Stimulated activated CD8-positive, alpha-beta memory T cell treated with anti-CD3 and anti-CD28 coated beads, Interleukin-4, amount 100 ng/mL, for 48 hours (primary cell): ENCODE data around the gene SSBP1.
"Not testable (repeated sequence)": the region's sequence is repeated elsewhere in the genome, so short reads cannot be mapped to it uniquely, and the experiment has no call there.

Experiments used
- DNase-seq: peaks from one replicate; pipeline ENCODE4 v3.0.0-alpha.2; 2020

The SSBP1 gene, protein sequence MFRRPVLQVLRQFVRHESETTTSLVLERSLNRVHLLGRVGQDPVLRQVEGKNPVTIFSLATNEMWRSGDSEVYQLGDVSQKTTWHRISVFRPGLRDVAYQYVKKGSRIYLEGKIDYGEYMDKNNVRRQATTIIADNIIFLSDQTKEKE

DNA sequence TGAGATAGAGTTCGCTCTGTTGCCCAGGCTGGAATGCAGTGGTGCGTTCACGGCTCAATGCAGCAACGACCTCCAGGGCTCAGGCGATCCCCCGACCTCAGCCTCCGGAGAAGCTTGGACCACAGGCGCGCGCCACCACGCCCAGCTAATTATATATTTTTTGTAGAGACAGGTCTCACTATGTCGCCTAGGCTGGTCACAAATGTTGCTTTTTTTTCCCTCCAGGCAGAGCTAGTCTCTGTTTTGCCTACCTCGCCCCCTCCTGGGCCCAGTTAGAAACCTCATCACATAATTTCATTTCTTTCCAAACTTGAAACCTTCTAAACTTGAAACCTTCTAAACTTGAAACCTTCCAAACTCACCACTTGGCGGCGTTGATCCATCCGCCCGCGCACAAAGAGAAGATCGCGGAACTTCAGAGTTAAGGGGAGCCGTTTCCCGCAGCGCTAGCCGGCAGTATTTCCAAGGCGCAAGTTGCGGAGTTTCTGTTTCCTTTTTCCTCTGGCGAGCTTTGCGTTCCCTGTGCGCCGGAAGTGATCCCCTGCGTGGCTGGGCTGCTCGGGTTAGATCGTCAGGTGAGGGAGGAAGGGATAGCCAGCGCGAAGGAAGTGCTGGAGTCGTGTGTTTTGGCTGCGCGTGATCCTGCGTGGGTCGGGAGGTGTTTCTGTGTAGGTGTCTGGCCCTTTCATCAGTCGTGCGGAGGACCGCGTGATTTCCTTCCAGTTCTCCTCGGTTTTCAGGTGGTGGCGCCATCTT is at the start of gene SSBP1:
Gene SSBP1, plus strand, starts transcription at position 523 of the 756 bp plus-strand sequence. CDS start 809 bp downstream, outside the sequence.
- peak; percentile 91 for DNase-seq

DNA sequence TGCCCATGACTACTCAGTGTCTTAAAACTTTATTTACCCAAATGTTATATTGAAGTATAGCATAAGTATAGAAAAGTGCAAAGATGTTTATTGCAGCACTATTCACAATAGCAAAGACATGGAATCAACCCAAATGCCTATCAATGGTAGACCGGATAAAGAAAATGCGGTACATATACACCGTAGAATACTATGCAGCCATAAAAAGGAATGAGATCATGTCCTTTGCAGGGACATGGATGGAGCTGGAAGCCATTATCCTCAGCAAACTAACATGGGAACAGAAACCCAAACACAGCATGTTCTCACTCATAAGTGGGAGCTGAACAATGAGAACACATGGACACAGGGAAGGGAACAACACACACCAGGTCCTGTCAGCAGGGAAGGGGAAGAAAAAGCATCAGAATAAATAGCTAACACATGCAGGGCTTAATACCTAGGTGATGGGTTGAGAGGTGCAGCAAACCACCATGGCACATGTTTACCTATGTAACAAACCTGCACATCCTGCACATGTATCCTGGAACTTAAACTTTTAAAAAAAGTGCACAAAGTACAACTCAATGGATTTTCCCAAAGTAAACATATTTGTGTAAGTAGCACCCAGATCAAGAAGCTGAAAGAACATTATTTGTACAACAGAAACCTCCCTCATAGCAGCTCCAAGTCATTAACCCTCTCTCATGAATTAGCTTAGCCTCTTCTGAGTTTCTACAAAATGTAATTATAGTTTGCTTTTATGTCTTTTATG is 48.9 kb upstream of the SSBP1 start:
- not testable (repeated sequence) for DNase-seq

DNA sequence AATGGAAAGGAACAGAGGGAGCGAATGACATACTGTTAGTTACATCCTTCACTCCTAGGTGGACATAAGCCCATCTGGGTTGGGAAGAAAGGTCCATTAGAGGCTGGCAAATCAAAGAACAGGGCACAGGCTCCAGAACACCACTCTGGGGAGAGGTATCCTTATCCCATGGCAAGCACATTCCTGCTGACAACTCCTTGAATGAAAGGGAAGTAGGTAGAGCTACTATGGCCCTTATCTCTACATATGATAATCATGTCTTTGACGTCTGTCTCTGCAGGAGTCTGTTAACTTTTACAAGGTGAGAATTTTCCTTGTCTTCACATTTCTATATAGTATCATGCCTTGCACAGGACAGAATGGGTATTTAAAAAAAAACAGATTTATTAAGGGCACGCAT is 46.6 kb upstream of the SSBP1 start:
- DNase-seq = no peak

GRCh38 chr7:141691961-141692360 is 46.2 kb upstream of the SSBP1 start:
- DNase-seq = no peak

DNA sequence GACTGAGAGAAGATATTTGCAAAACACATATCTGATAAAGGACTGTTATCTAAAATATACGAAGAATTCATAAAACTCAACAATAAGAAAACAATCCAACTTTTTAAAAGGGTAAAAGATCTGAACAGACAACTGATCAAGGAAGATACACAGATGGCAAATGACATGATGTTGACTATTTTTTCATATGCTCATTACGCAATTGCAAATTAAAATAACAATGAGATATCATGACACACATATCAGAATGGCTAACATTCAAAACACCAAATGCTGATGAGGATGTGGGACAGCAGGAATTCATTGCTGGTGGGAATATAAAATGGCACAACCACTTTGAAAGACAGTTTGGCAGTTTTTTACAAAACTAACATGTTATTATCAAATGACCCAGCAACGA is 45.1 kb upstream of the SSBP1 start:
- no peak for DNase-seq

DNA sequence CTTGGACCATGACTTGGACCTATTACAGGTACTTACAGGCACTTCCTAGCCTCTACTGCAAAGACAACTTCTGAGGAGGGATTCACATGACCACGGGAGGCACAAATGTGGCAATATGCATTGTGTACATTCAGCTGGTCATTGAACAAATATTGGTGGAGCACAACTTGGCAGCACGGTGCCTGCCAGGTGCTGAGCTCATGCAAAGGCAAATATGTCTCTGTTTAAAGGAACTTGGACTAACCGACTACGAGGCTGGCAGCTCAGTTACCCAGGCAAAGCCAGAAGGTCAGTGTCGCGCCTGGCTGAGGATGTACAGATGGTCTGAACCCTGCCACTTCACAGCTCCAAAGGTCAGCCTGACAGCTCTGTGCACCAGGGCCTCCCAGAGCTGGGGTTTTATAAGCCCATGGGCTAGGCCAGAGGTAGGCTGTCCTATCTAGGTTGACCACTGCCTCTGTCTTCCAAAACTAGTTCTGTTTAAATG is 42.3 kb upstream of the SSBP1 start:
- no peak for DNase-seq

GRCh38 chr7:141696348-141696747 is 41.8 kb upstream of the SSBP1 start:
- DNase-seq = no peak

DNA sequence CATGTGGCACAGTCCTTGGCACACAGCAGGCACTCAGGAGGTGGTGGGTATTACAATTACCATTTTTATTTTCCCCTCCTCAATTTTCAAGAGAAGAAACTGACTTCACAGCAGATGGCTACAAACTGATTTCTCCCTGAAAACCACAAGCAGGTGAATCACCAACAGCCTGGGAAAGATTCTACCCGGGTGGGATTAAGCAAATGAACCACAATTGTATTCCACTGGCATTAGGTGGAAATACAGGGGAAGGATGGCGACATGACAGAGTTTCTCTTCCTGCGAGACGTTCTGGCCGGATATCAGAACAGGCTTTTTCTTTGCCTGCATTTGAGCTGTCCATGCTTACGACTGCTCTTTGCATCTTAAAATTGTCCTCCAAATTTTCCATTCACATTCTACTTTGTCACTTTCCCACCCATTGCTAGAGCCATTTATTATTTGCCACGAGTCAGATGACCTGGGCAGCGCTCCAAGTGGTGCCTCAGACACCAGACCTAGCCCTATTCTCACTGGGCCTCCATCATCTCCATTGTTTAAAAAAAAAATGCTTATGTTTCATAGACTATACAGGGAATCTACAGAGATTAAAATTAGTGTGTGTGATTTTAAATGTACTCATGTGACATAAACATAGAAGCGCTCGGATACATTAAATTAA is 40.8 kb upstream of the SSBP1 start:
- DNase-seq = no peak

DNA sequence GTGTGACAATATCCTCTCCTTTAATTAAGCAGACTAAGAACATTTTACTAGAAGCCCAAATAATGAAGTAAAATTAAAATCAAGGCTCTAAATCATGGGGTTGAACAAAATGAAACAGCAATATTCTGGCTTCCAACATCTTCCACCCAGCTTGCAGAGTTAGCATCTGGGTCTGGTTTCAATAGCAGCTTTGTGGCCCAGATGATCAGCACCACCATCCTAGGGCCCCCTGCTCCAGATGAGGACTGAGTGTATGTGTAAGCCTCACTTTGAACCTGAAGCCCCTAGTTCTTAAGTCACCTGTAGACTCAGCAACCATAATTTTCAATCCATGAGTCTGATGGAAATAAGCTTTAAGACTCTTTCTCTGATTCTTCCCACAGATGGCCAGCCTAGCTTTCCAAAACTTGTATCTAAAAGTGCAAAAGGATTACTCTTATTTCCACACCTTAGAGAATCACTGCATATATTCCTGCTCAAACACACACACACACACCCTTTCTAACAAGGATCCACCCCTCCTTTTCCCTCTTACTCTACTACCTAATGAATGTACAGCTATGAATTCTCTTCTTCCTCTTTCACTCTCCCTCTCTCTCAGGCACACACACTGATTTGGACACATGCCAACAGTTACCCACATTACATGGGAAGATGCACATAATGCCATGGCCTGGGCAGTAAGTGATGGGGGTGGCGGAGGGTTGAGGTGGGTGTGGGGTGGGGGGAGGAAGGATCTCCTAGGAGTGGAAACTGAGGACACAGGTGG is 39.7 kb upstream of the SSBP1 start:
- no peak for DNase-seq

- no peak for DNase-seq
These were observed 38.3 kb upstream of the SSBP1 start for GRCh38 chr7:141699860-141700259.

DNA sequence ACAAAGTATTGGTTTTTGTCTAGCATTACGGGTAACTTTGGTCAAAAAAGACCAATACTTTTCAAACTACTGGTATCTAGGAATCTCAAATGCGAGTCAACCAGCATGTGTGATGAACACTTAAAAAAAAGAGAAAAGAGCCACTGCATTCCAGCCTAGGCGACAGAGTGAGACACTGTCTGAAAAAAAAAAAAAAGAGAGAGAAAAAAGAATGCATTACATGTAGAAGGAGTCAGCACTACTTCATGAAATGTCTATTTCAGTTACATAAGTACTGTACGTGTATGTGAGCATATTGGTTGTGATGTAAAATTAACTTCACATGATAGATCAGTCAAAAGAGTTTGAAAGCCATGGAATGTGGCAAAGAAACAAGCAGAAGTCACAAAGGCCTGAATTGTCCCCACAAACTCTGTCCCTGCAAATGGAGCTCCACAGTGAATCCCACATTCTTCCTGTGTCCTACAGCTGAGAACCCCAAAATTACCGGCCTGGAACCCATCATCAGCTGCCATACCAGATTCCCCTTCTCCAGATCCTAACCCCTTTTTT is 37.8 kb upstream of the SSBP1 start:
- no peak for DNase-seq

DNA sequence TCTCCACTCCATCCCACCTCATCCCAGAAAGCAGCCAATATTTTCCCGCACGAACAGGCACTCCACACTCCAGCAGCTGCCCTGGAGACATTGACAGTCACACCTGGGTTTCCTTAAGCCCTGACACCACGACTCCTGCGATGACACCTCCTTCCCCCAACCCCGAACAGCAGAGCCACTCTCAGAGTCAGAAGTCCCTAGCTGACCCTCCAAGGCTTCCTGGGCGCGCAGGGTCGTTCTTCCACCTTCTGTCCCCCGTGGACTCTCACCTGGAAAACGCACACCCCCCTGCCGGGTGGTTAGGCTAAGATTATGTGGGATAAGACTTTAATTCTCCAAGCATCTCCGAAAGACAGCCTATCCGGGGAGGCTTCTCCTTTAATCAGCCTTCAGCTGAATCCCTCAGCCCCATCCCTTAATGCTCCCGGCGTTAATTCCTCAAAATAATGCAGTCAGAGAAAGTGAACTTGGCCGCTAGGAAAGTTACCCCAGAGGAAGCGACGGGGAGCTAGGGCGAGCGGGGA is 37.2 kb upstream of the SSBP1 start:
- peak; percentile 33 for DNase-seq

GRCh38 chr7:141701489-141702046 is 36.6 kb upstream of the SSBP1 start:
- peak; percentile 78 for DNase-seq

DNA sequence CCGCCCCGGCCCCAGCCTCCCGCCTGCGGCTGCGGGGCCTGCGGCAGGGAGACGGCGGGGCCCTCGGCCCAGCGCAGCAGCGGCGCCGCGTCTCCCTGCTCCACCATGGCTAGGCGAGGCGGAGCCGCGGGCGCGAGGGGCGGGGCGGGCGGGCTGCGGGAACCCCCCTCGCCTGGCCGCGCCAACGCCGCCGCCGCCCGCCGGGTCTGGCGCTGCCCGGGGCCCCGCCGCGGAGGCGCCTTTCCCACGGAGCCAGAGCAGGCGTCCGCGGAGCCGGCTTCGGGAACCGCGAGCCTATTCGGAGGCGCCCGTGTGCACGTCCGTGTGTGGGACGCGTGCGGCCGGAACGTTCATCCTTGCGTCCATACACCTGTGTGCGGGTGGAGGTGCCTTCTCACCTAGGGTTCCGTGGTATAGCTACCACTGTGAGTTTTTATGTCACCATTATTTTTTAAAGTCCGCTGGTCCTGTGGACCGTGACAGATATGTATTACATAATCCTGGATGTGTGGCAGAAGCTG is 36.1 kb upstream of the SSBP1 start, which contains the start of gene DENND11:
Gene DENND11, minus strand, starts transcription at position 120 of the 521 bp plus-strand sequence. Its CDS starts 13 bp downstream, at position 107.
- peak; percentile 62 for DNase-seq

DNA sequence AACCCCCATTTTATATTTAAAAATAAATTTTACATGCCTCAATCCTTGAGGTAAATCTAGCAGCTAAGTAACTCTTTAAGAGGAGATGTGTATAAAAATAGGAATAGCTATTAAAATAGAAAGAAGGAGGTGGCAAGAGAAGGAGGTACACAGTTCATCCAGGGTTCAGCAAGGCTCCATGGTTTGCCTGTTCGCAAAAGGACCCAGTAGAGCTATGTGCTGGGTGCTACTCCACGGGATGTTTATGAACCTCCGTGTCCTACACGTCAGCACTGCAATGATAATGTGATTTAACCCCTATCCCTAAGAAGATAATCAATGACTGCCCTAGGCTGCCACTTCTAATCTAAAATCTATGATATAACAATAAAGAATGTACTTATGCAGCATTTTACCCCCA is 35.3 kb upstream of the SSBP1 start:
- DNase-seq = no peak

DNA sequence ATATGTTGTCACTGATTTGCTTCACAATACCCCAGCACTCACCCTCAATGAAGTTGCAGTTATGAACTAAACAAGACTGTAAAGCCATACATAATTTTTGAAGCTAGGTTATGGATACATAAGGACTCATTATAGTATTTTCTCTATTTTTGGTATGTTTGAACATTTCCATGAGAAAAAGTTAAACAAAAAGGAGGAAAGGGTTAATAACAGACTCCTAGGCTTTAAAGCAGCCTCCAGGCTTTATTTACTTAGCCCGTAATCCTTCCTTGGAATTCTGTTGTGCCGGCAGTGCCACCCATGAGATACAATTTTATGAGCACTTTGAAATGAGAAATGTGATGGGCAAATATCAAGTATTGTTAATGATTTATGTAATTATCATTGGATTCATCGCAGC is 34.0 kb upstream of the SSBP1 start:
- DNase-seq = no peak

GRCh38 chr7:141704741-141705140 is 33.4 kb upstream of the SSBP1 start:
- DNase-seq = no peak

DNA sequence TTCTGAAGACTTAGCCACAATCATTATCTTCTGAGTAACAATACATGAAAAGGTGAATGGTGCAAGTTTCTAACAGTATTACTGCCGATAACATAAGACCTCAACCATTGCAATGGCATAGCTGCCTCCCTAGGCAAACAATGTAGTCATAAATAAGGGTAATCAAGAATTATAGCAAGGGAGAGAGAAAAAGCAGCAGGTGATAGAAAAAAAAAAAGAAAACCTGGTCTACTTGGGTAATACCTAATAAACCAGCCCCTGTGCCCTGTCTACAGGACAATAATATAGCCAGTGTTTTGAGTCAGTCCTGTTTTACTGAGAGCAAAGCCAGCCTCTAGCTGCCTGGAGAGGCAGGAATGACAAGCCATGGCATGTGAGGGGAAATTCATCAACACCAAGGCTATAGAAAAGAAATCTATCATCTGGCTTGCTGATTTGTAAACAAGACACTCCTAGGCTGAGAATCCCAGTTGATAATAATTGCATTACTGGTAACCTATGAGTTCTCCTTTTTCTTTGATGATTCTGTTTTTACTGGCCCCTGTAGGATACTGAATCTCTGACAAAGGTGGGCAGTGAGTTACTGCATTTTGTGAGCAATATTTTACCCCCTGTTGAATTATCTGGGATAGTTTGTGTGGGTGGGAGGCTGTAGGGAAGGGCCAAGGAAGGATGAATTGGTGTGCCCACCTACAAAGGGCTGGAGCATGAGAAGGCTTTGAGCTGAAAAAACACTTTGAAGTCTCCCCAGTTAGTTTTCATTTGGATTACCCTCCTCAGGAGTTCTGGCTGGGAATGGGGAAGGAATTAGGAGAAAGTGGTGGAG is 31.7 kb upstream of the SSBP1 start:
- DNase-seq = no peak

DNA sequence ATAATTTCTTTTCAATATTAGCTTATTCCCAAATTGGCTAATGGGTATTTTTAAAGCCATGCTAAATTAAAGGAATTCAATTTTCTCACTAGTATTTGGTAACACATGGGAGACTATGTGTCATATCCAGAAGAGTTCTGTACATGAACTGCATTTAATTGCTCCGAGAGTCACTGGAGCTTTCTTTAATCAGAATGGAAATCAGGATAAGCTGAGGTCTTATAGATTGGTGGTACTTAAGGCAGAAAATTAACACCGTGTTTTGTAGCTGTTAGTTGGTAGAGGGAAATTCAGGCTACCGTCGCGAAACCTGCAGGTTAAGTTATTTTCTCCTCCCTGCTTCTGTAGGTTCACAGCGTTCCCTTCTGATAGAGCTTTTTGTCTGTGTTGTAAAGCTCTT is 29.8 kb upstream of the SSBP1 start, which contains the start of gene WEE2:
Gene WEE2, plus strand, starts transcription at position 3 of the 400 bp plus-strand sequence. CDS start 406 bp downstream, outside the sequence.
- DNase-seq = no peak

DNA sequence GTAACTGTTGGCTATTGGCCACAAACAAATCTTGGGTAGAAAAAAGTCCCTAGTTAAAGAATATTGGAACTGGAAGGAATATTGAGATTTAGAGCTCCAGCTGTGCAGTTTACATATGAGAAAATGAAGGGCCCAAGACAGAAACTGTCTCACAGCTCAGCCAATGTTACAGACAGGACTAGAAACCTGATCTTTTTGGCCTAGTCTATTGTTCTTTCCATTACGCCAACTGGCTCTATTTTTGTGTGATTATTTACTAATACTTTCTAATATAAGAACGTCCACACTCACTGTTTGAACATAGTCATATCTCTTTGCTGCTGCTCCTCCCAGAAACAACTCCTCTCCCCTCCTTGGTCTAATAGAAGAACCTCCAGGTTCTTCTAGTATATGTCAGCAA is 28.8 kb upstream of the SSBP1 start:
- no peak for DNase-seq
